GM12892 (cell line): Measurements from ENCODE around the gene FTO.

ENCODE experiments used
- POLR2A ChIP-seq: IDR thresholded peaks from 2 replicates; pipeline ENCODE4 v1.6.1; 2011; ENCODE audit warnings: low read depth, low read length, control low read depth
- POLR2AphosphoS5 ChIP-seq: IDR thresholded peaks from 2 replicates; pipeline ENCODE4 v1.6.1; 2011; ENCODE audit warnings: low read depth, low read length, control low read depth
- TAF1 ChIP-seq: IDR thresholded peaks from 2 replicates; pipeline ENCODE4 v1.6.1; 2011; ENCODE audit warnings: low read depth, mild to moderate bottlenecking, control low read depth, low read length, borderline replicate concordance

DNA sequence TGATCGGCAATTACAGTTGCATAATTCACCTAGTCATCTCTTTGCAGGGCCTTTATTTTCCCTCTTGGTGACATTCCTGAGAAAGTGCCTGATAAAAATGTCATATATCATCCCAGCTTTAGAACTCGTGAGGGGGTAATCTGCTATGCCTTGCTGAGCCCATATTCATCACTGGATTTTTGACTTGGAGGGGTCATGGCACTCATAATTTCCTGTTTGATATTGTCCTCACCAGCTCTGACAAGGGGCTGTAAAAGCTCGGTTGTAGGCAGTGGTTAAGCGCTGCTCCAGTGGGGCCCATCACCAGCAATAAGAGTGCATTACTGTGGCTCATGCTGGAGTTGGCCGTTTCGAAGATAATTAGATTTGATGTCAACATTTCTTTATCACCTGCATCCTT is 355.4 kb downstream of the FTO start:
- no peak for TF ChIP-seq TAF1
- no peak for TF ChIP-seq POLR2A
- TF ChIP-seq POLR2AphosphoS5, result no peak
